Retinal pigment epithelial cell (primary cell): ENCODE results near the gene TTC38.
A peak's percentile ranks its signal among the peaks of the same experiment; 100 is the strongest.

ENCODE experiments used
- DNase-seq: peaks from one replicate; pipeline ENCODE4 v3.0.0-alpha.2; 2010; ENCODE audit warnings: low read depth
- H3K4me3 ChIP-seq: 2 replicates; pipeline ENCODE4 v1.5.1; 2011; ENCODE audit warnings: mild to moderate bottlenecking, low read length, control low read depth, moderate library complexity
- TF ChIP-seq, protein P1 (sequence below): conservative IDR thresholded peaks from 2 replicates; pipeline ENCODE4 v1.5.1; 2011; ENCODE audit warnings: low read depth, low read length, control low read depth, inconsistent platforms

Gene TTC38

DNA sequence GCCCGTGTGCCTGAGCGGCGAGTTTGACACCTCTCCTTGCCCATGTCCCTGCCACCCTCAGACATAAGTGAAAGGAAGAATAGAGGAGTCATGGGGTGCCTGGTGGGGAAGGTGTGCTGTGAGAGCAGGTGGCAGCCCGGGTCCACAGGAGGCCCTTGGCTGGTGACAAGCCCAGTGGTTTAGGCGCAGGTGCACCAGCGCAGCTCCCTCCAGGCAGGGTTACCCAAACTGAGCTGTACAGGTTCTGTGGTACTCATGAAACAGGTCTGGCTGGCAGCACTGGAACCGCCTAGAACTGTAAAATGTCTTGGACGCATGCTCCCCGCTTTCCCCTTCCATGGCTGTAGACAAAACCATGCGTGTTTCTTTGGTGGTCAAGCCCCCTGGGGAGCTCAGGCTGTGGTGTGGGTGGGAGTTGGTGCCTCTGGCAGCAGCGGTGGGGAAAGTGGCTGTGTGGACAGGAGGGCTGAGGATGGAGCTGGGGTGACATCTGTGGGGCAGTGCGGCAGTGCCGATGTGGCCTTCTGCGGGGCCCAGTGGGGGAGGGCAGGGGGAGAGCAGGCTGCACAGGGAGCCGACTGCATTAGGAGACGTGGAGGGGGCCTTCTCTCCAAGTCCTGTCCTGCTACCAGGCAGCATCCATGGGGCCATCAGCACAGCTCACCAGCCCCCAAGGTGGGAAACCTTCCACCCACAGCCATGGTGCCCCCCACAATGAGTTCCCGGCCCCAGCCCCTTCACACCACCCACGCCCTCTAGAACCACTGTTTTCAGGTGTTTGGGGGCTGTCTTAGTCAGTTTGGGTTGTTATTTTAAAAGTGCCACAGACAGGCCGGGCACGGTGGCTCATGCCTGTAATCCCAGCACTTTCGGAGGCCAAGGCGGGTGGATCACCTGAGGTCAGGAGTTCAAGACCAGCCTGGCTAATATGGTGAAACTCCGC, 23.3 kb downstream of the TTC38 start:
- TF ChIP-seq, protein P1, sequence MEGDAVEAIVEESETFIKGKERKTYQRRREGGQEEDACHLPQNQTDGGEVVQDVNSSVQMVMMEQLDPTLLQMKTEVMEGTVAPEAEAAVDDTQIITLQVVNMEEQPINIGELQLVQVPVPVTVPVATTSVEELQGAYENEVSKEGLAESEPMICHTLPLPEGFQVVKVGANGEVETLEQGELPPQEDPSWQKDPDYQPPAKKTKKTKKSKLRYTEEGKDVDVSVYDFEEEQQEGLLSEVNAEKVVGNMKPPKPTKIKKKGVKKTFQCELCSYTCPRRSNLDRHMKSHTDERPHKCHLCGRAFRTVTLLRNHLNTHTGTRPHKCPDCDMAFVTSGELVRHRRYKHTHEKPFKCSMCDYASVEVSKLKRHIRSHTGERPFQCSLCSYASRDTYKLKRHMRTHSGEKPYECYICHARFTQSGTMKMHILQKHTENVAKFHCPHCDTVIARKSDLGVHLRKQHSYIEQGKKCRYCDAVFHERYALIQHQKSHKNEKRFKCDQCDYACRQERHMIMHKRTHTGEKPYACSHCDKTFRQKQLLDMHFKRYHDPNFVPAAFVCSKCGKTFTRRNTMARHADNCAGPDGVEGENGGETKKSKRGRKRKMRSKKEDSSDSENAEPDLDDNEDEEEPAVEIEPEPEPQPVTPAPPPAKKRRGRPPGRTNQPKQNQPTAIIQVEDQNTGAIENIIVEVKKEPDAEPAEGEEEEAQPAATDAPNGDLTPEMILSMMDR, result no peak
- DNase-seq, result no peak
- H3K4me3 ChIP-seq, result no peak overlapping the region

DNA sequence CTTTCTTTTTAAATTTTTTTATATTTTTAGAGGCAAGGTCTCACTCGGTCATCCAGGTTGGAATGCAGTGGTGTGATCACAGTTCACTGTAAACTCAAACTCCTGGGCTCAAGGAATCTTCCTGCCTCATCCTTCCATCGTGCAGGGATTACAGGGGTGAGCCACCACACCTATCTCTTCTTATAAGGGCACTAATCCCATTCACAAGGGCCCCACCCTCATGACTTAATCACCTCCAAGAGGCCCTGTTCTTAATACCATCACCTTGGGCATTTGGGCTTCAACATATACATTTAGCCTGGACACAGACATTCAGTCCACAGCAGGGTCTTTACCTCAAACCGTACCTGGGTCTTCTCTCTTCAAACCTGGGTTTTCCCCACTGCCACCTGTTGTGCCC, 24.4 kb downstream of the TTC38 start:
- DNase-seq, result no peak
- no peak overlapping the region for H3K4me3 ChIP-seq
- TF ChIP-seq, protein P1, result no peak

DNA sequence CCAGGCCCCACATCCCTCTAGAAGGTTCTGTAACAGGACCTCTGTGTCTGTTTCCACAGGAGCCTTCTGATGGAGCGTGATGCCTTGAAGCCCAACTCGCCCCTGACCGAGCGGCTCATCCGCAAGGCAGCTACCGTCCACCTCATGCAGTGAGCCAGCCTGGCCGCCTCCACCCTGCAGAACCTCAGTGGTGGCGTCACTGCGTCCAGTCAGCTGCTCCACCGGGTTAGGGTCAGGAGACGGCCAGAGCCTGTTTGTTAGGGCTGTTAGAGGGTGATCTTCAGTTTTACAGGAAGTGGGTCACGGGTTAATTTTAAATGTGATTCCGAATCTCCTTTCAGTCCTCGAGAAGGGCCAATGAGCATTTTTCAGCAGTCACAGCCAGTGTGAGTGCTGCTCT, 24.9 kb downstream of the TTC38 start:
- TF ChIP-seq, protein P1, result no peak
- H3K4me3 ChIP-seq, result no peak overlapping the region
- DNase-seq, result no peak

DNA sequence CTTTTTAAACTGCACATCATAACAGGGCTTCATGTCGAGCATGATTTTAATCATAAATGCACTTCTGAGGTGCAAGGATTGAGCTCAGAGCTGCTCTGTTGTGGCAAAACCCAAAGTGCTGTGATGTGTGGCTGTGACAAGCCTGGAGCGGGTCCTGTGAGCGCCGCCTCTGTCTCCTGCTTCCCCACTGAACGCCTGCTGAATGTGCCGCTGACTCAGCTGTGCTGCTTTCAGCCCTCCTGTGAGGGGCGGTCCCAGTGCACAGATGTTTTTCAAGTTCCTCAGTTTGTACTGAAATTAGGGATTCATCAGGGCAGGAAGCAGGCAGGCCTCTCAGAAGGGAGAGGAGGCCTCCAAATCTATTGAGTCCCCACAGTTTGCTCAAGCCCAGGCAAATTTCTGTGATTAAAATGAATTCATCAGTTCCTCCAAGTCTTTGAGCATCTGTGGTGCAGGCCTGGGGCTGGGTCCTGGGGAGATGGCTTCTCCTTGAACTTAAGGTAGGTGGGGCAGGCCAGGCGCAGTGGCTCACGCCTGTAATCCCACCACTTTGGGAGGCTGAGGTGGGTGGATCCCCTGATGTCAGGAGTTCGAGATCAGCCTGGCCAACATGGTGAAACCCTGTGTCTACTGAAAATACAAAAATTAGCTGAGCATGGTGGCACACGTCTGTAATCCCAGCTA, 25.9 kb downstream of the TTC38 start:
- DNase-seq, result no peak
- TF ChIP-seq, protein P1, result no peak
- no peak overlapping the region for H3K4me3 ChIP-seq

DNA sequence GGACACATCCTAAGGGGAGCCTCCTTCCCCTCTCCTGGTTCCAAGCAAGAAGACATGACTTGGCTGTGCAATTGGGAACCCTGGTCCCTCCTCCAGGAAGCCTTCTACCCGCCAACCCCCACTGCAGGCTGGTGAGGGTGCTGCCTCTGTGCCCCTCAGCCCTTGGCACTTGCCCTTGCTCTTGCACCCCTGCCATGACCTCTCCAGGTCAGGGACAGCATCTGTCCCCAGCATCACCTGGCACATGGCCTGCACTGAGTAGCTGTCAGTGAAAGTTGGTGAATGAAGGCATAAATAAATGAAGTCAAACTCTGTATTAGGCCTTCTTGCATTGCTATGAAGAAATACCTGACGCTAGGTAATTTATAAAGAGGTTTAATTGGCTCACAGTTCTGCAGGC, 27.0 kb downstream of the TTC38 start:
- H3K4me3 ChIP-seq, result no peak overlapping the region
- TF ChIP-seq, protein P1, result no peak
- no peak for DNase-seq

DNA sequence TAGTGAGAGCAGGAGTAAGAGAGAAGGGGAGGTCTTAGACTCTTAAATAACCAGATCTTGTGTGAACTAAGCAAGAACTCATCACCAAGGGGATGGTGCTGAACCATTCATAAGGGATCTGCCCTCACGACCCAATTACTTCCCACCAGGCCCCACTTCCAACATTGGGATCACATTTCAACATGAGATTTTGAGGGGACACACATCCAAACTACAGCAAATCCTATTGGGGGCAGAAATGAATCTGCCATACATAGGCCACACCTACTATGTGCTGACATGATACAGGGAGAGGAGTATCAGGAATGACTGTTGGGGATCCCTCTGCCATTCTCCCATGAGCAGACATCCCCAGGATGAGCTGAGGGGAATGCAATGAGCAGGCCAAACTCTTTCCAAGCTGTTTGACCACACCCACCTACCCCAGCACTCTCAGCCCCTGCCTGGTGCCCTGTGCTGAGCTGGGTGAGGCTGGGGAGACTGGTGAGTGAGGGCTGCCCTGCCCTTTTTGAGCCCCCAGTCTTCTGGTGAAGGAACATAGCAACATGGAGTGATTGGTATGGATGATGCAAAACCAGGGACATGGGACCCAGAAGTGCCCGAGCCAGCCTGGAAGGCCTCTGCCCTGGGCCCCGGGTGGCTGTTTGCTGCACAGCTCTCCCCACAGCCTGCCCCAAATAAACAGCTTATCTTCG, 27.6 kb downstream of the TTC38 start:
- H3K4me3 ChIP-seq, result peak overlapping the region; percentile 74
- TF ChIP-seq, protein P1, result no peak
- no peak for DNase-seq
